ENCODE data around the gene ARHGDIG. TPM values are rescaled to one million over a fixed set of nuclear protein-coding genes. Genes with fewer than 3 reads are reported as not detected.

ARHGDIG gene
- total RNA-seq, 2 experiments from 2014 or later: not detected

DNA sequence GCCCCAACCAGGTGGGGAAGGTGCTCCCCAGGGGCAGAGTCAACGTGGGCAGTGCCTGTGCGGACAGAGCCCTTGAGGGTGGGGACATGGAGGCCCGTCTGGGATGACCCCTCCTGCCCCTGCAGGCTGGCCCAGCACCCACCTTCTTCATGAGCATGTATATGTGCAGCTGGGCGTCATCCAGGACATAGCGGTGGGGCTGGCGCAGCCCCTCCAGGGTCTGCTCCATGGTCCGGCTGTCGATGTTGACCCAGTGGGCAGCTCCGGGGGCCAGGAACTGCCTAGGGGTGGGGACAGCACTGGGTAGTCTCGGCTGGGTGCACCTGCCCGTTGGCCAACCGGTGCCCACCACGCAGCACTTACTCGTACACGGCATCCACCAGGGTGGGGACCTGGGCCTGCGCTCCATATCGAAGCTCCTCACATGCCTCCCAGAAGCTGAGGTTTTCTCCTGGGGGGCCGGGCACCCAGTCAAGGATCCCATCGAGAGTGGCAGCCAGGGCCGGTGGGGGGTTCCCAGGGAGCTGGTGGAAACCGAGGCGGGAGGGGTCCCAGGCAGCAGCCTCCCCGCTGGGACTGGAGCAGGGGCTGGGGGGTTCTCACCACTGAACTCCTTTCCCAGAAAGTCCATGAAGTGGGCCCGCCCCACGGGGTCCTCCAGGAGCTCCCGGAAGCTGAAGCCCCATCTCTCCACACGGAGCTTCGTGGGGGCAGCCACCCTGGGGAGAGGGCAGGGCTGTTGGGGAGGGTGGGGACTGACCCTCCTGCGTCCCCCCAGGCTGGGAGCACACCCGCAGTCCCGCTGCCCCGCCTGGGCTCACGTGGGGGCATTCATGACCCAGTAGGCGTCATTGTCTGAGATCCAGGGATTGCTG lies 9.8 kb upstream of the ARHGDIG start:
- H4K20me1 ChIP-seq (ENCODE audit: insufficient read depth, low read length): no peaks in the 10 kb centered on the region
- H3K4me3 ChIP-seq (ENCODE audit: low read depth, low read length, poor library complexity, severe bottlenecking): no peak overlapping the region
- no peak overlapping the region for H2AFZ ChIP-seq (ENCODE audit: low read length)
- no TSS peak for BruUV-seq (replicated peaks)
- CTCF ChIA-PET (ENCODE audit: unreplicated experiment): no interaction called here
- intact Hi-C loops (cut with micrococcal nuclease; ENCODE audit: unreplicated experiment): no loop called here
- no peaks in the 10 kb centered on the region for H3K9me3 ChIP-seq (ENCODE audit: low read length)
- H3K4me1 ChIP-seq (ENCODE audit: insufficient read depth, low read length, poor library complexity, severe bottlenecking): no peaks in the 10 kb centered on the region
- POLR2A ChIA-PET: no interaction called here
- H3K27ac ChIP-seq (ENCODE audit: low read depth, low read length, poor library complexity, severe bottlenecking): no peak overlapping the region
- DNase-seq (ENCODE audit: low spot score): no peak
- H3K9me2 ChIP-seq (ENCODE audit: insufficient read depth, low read length): no peaks in the 10 kb centered on the region
- no peak for TF ChIP-seq EZH2phosphoT487 (IDR thresholded peaks at IDR 0.05; ENCODE audit: borderline replicate concordance, low read depth, low read length)
- TF ChIP-seq, protein P1, sequence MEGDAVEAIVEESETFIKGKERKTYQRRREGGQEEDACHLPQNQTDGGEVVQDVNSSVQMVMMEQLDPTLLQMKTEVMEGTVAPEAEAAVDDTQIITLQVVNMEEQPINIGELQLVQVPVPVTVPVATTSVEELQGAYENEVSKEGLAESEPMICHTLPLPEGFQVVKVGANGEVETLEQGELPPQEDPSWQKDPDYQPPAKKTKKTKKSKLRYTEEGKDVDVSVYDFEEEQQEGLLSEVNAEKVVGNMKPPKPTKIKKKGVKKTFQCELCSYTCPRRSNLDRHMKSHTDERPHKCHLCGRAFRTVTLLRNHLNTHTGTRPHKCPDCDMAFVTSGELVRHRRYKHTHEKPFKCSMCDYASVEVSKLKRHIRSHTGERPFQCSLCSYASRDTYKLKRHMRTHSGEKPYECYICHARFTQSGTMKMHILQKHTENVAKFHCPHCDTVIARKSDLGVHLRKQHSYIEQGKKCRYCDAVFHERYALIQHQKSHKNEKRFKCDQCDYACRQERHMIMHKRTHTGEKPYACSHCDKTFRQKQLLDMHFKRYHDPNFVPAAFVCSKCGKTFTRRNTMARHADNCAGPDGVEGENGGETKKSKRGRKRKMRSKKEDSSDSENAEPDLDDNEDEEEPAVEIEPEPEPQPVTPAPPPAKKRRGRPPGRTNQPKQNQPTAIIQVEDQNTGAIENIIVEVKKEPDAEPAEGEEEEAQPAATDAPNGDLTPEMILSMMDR (conservative IDR thresholded peaks at IDR 0.05; ENCODE audit: low read length): no peak
- H3K4me2 ChIP-seq (ENCODE audit: low read length): no peak overlapping the region
- H3K79me2 ChIP-seq (ENCODE audit: insufficient read depth, low read depth, low read length): no peaks in the 10 kb centered on the region
- H3K36me3 ChIP-seq (ENCODE audit: insufficient read depth, low read length): no peaks in the 10 kb centered on the region

DNA sequence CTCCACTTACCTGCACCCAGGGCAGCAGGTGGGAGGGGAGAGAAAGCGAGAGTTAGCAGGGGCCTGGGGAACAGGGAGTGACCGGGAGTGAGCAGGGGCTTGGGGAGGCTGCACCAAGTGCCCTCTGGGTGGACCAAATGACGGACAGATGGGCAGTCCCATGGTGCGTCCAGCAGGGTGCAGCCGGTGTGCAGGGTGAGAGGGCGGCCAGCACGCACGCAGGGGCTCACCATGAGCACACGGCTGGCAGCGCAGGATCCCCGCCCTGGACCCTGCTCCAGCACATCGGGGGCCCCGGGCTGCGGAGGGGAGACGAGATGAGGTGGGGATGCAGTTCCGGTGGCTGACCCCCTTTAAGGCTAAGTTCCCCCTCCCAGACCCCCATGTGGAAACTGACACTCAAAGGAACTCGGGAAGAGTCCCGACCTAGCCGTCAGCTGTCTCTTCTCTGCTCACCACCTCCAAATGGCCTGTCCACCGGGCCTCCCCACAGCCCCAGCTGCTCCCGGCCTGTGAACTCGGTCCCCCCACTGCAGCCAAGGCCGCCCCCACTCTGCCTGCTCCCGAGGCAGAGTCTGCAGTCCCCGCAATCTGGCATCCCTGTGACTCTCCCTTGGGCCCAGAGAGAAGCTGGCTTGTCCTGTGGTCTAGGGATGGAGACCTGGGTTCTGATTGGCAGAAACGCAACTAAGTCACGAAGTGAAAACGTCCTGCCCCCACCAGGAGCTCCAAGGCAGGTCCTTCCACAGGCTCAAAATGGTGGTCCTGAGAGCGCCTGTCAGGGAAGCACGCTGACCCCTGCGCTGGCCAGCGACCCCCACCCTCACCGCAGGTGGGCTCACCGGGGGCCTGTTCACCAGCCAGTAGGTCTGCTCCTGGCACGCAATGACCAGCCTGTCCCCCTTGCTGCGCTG lies 7.5 kb upstream of the ARHGDIG start:
- Histone ChIP-seq H3K9me2 (ENCODE audit: insufficient read depth, low read length) (no peaks in the 10 kb centered on the region), H3K4me3 (ENCODE audit: low read depth, low read length, poor library complexity, severe bottlenecking) (no peak overlapping the region), H3K79me2 (ENCODE audit: insufficient read depth, low read depth, low read length) (no peaks in the 10 kb centered on the region), H3K9me3 (ENCODE audit: low read length) (no peaks in the 10 kb centered on the region), H3K4me1 (ENCODE audit: insufficient read depth, low read length, poor library complexity, severe bottlenecking) (no peaks in the 10 kb centered on the region), H3K4me2 (ENCODE audit: low read length) (no peak overlapping the region), H3K27ac (ENCODE audit: low read depth, low read length, poor library complexity, severe bottlenecking) (no peak overlapping the region), H4K20me1 (ENCODE audit: insufficient read depth, low read length) (no peaks in the 10 kb centered on the region), H3K36me3 (ENCODE audit: insufficient read depth, low read length) (no peaks in the 10 kb centered on the region), H2AFZ (ENCODE audit: low read length) (no peak overlapping the region)
- ChIA-PET POLR2A (no interaction called here), CTCF (ENCODE audit: unreplicated experiment) (no interaction called here)
- intact Hi-C loops (cut with micrococcal nuclease; ENCODE audit: unreplicated experiment): no loop called here
- TF ChIP-seq EZH2phosphoT487 (IDR thresholded peaks at IDR 0.05; ENCODE audit: borderline replicate concordance, low read depth, low read length): no peak
- TF ChIP-seq, protein P1 (conservative IDR thresholded peaks at IDR 0.05; ENCODE audit: low read length): no peak
- BruUV-seq (replicated peaks): no TSS peak
- DNase-seq (ENCODE audit: low spot score): no peak
